Skin of body (tissue), 2 donors: ENCODE results near the gene UTS2R. TPM values are rescaled to one million over a fixed set of nuclear protein-coding genes. Genes with fewer than 3 reads are reported as not detected.
"Not testable (repeated sequence)": the region's sequence is repeated elsewhere in the genome, so short reads cannot be mapped to it uniquely, and the experiment has no call there.

Source experiments
- DNase-seq: peaks from one replicate; lab custom pipeline; 2025; lab: John Stamatoyannopoulos, UW
- total RNA-seq: library from RNA; depleted of rRNA; stranded (reverse); fragments of >200 nt; gene quantifications from one replicate; pipeline ENCODE4 v1.2.3, GENCODE V29; 2014

The UTS2R gene
- total RNA-seq, 1 donor from 2014 or later = 0.20 TPM

- no peak for DNase-seq
Measured at GRCh38 chr17:82353484-82353883, 18.1 kb upstream of the UTS2R start.

- DNase-seq = no peak
Measured at GRCh38 chr17:82354804-82355308, 16.7 kb upstream of the UTS2R start.

GRCh38 chr17:82355770-82356427 lies 15.7 kb upstream of the UTS2R start:
- no peak for DNase-seq

- no peak for DNase-seq
Measured at GRCh38 chr17:82356845-82357355, 14.7 kb upstream of the UTS2R start.

GRCh38 chr17:82357394-82357793 lies 14.2 kb upstream of the UTS2R start:
- DNase-seq = no peak

GRCh38 chr17:82358465-82359350 lies 12.9 kb upstream of the UTS2R start, which contains the start of gene TEX19:
TEX19 (plus strand) TSS chr17:82359247; CDS start chr17:82362151, 2,904 bp downstream.
- DNase-seq = no peak

- not testable (repeated sequence) for DNase-seq
Measured at GRCh38 chr17:82359451-82360074, 12.0 kb upstream of the UTS2R start.

GRCh38 chr17:82361885-82362633 lies 9.5 kb upstream of the UTS2R start:
- no peak for DNase-seq

GRCh38 chr17:82365606-82366295 lies 5.8 kb upstream of the UTS2R start:
- DNase-seq = no peak

- DNase-seq = no peak
Measured at GRCh38 chr17:82366749-82367148, 4.8 kb upstream of the UTS2R start.

GRCh38 chr17:82367724-82368524 lies 3.6 kb upstream of the UTS2R start:
- no peak for DNase-seq

GRCh38 chr17:82369211-82369610 lies 2.4 kb upstream of the UTS2R start:
- no peak for DNase-seq

- no peak for DNase-seq
Measured at GRCh38 chr17:82370471-82371332, 863 bp upstream of the UTS2R start.

- no peak for DNase-seq
Measured at GRCh38 chr17:82372249-82373071, 895 bp downstream of the UTS2R start.

GRCh38 chr17:82373072-82373452 lies 1.5 kb downstream of the UTS2R start:
- DNase-seq = not testable (repeated sequence)

GRCh38 chr17:82373731-82374625 lies 2.4 kb downstream of the UTS2R start:
- no peak for DNase-seq
